ENCODE results near the gene DTNB. TPM values are rescaled to one million over a fixed set of nuclear protein-coding genes. Genes with fewer than 3 reads are reported as not detected.
A peak's percentile ranks its signal among the peaks of the same experiment; 100 is the strongest.

Gene DTNB
- 1 to 10 TPM; 4.8 to 8.8 (median 7.2) TPM for total RNA-seq
- long read RNA-seq, donor 1, partial matches to known transcripts, result 2 of 8 reads
- long read RNA-seq, donor 1, other reads (novel, unspliced or antisense), result 5 of 8 reads
- long read RNA-seq, donor 2, partial matches to known transcripts, result 3 of 5 reads
- long read RNA-seq, donor 2, other reads (novel, unspliced or antisense), result 2 of 5 reads

- ATAC-seq (peak; percentile 97), DNase-seq (peak; percentile 83 to 91 (median 88))
- H3K4me3 ChIP-seq, result peak within 1 kb of the TSS; percentile 58
- H3K4me1 ChIP-seq (ENCODE audit: low read depth), result peaks cover 4% of the 10 kb centered on the region
- intact Hi-C loops (cut with DNase I, micrococcal nuclease), result no loop called here
- H3K9me3 ChIP-seq, result no peaks in the 10 kb centered on the region
- no peaks in the 10 kb centered on the region for H3K36me3 ChIP-seq (ENCODE audit: low read depth)
- TF ChIP-seq CTCF (IDR thresholded peaks at IDR 0.05), result no peak
Measured at GRCh38 chr2:25673300-25674076, at the start of gene DTNB. Gene DTNB (minus strand): TSS chr2:25673577. CDS start chr2:25652660, 20,917 bp downstream.

GRCh38 chr2:25722224-25722623 lies 48.8 kb upstream of the DTNB start:
- intact Hi-C loops (cut with DNase I, micrococcal nuclease), result no loop called here
- TF ChIP-seq CTCF (IDR thresholded peaks at IDR 0.05), result no peak
- Histone ChIP-seq H3K4me3 (no peak overlapping the region), H3K36me3 (ENCODE audit: low read depth) (no peaks in the 10 kb centered on the region), H3K4me1 (ENCODE audit: low read depth) (no peaks in the 10 kb centered on the region), H3K9me3 (no peaks in the 10 kb centered on the region)
- no peak for ATAC-seq
- DNase-seq, result no peak

GRCh38 chr2:25720575-25720974 lies 47.2 kb upstream of the DTNB start:
- no peaks in the 10 kb centered on the region for H3K9me3 ChIP-seq
- no peaks in the 10 kb centered on the region for H3K4me1 ChIP-seq (ENCODE audit: low read depth)
- DNase-seq (no peak), ATAC-seq (no peak)
- intact Hi-C loops (cut with DNase I, micrococcal nuclease), result no loop called here
- H3K36me3 ChIP-seq (ENCODE audit: low read depth), result no peaks in the 10 kb centered on the region
- no peak overlapping the region for H3K4me3 ChIP-seq
- TF ChIP-seq CTCF (IDR thresholded peaks at IDR 0.05), result no peak

GRCh38 chr2:25714740-25715139 lies 41.4 kb upstream of the DTNB start:
- intact Hi-C loops (cut with DNase I, micrococcal nuclease), result no loop called here
- Histone ChIP-seq H3K36me3 (ENCODE audit: low read depth) (no peaks in the 10 kb centered on the region), H3K4me3 (no peak overlapping the region), H3K4me1 (ENCODE audit: low read depth) (no peaks in the 10 kb centered on the region), H3K9me3 (no peaks in the 10 kb centered on the region)
- no peak for TF ChIP-seq CTCF (IDR thresholded peaks at IDR 0.05)
- ATAC-seq (no peak), DNase-seq (no peak)

GRCh38 chr2:25712455-25712854 lies 39.1 kb upstream of the DTNB start:
- intact Hi-C loops (cut with DNase I, micrococcal nuclease), result no loop called here
- DNase-seq, result no peak
- H3K4me3 ChIP-seq, result no peak overlapping the region
- no peaks in the 10 kb centered on the region for H3K36me3 ChIP-seq (ENCODE audit: low read depth)
- ATAC-seq, result no peak
- no peak for TF ChIP-seq CTCF (IDR thresholded peaks at IDR 0.05)
- H3K4me1 ChIP-seq (ENCODE audit: low read depth), result no peaks in the 10 kb centered on the region
- H3K9me3 ChIP-seq, result no peaks in the 10 kb centered on the region
